ENCODE measurements around the gene IKZF2.

IKZF2 gene

DNA sequence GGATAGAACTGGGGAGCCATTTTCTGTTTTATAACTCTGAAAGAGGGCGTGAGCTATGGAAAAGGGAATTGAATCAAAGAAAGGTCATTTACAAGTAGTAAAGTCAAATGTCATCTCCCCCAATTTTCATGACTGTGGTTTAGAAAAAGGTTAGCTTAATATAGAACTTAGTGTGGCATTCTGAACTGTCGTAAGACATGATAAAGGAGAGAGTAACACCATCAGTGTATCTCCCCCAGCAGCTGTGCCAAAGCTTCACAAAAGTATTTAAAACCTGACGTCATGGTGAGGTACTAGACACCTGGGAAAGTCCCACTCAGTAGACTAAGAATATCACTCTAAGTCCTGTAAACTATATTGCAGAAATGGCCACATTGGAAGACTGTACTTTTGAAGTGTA lies 5.8 kb upstream of the IKZF2 start:
- DNase-seq (ENCODE audit: low read depth), result no peak
- no peak overlapping the region for H3K4me3 ChIP-seq (ENCODE audit: low read depth, low read length)

DNA sequence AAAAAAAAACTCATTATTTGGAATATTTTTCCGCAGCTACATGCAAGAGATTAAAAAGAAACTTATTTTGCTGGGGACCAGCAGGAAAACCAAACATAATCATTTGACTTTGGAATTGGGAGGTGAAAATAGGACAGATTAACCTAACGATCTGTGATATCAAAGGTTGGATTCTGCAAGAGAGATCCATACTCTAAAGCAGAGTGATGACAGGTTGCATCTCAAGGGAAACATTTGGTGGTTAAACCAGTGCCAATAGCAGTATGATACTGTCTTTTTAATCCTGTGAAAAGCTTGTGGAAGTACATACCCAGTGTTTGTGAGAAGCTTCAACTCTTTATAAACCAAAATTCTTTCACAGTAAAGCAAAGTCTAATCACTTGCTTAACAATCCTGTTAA lies 5.3 kb upstream of the IKZF2 start:
- DNase-seq (ENCODE audit: low read depth), result no peak
- H3K4me3 ChIP-seq (ENCODE audit: low read depth, low read length), result no peak overlapping the region

GRCh38 chr2:213152888-213153287 lies 1.5 kb upstream of the IKZF2 start:
- no peak for DNase-seq (ENCODE audit: low read depth)
- H3K4me3 ChIP-seq (ENCODE audit: low read depth, low read length), result peak overlapping the region; percentile 80

DNA sequence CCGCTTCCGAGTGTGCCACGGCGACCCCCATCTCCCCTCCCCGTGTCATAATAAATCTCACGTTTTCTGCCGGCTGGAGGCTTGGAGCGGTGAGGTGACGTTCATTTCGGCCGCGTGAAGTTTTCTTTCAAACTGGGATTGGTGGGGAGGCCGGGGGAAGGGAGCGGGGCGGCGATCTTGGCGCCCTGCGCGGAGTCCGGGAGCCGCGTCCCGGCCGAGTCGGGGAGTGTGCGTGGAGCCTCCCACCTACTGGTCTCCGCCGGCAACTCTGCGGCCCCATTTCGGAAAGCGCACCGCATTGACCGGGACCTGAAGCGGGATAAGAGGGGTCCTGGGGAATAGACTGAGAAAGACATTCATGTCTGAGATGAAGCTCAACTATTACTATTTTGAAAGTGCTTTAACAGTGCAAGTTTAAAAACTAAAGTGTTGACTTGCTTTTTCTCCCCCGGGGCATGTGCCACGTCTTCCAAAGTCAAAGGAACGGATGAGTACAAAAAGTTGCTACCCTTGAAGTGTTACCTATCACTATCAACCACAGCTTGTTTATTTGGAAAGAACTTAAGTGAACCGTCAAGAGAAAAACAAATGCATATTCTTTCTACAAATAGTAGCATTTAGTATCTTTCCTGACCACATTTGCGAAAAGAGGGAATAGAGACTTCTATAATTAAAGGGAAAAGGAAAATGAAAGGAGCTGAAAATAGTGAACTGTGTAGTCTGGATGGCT lies 818 bp upstream of the IKZF2 start:
- DNase-seq (ENCODE audit: low read depth), result peak; percentile 51
- H3K4me3 ChIP-seq (ENCODE audit: low read depth, low read length), result peak overlapping the region; percentile 80

GRCh38 chr2:213150315-213151097 lies 906 bp downstream of the IKZF2 start:
- H3K4me3 ChIP-seq (ENCODE audit: low read depth, low read length), result peak overlapping the region; percentile 80
- DNase-seq (ENCODE audit: low read depth), result no peak

GRCh38 chr2:213149949-213150314 lies 1.5 kb downstream of the IKZF2 start:
- DNase-seq (ENCODE audit: low read depth), result no peak
- peak overlapping the region; percentile 80 for H3K4me3 ChIP-seq (ENCODE audit: low read depth, low read length)

DNA sequence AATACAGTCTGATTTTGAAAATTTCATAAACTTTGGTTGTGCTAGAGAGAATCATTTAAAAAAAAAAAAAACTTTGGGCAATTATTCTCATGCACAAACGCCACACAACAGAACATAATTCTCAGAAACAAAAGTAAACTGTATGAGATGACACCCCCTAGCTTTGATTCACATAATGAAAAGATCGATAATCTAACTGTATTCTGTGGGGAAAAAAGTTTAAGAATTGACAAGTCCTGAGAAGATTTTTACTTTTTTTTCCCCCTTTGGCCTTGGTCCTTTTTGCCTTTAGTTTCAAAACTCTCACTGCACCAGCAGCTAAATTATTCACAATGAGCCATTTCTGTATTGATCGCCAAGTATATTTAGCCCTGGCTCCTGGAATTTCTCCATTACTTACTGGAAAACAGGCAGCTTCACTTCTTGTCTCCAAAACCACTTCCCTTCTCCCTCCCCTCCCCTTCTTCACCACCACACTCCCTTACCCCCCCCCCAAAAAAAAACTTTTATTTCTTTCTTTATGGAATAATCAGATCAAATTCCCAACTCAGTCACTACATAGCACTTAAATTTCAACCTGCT lies 2.0 kb downstream of the IKZF2 start:
- peak overlapping the region; percentile 80 for H3K4me3 ChIP-seq (ENCODE audit: low read depth, low read length)
- no peak for DNase-seq (ENCODE audit: low read depth)

- DNase-seq (ENCODE audit: low read depth), result no peak
- peak overlapping the region; percentile 80 for H3K4me3 ChIP-seq (ENCODE audit: low read depth, low read length)
Measured at GRCh38 chr2:213148572-213149261, 2.7 kb downstream of the IKZF2 start.

DNA sequence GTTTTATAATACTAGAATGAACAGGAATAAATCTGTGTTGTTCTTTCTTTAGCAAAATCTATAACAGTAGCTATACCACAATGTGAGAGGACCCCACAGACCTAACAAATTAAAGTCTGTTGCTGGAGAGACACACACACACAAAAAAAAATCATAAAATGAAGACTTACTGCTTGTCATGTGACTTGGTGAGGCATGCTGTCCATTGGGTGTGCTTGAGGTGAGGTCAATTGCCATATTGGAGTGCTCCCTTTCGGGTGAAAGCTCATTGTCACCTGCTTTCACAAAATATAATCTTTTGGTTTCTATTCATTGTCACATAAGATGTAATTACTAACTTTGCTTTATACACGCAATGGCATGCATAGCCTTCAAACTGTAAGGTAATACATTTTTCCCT lies 3.9 kb downstream of the IKZF2 start:
- H3K4me3 ChIP-seq (ENCODE audit: low read depth, low read length), result peak overlapping the region; percentile 24

DNA sequence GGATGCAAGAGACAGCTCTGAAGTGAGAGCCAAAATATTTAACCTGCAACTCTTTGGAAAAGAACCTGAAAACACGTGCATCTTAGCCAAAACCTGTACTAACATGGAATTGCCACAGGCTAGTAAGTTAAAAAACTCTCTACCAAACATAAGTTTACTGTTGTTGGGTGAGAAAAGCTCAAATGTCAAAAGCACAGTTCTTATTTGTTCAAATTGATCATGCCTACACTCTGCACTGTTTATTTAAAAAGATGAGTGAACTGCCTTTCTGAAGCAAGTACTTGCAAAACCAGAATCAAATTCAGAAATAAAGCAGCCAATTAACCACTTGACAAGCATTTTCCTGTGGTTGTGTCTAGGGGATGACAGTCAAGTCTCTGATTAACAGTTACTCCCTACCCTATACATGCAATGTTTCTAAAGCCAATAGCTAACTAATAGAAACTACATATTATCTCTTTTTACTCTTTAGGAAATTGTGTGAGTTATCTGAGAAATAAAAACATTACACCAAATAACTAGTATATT lies 5.6 kb downstream of the IKZF2 start:
- DNase-seq (ENCODE audit: low read depth), result no peak
- H3K4me3 ChIP-seq (ENCODE audit: low read depth, low read length), result no peak overlapping the region

More for the DNA sequence above, 3.9 kb downstream of the IKZF2 start:
- no peak for DNase-seq (ENCODE audit: low read depth)

DNA sequence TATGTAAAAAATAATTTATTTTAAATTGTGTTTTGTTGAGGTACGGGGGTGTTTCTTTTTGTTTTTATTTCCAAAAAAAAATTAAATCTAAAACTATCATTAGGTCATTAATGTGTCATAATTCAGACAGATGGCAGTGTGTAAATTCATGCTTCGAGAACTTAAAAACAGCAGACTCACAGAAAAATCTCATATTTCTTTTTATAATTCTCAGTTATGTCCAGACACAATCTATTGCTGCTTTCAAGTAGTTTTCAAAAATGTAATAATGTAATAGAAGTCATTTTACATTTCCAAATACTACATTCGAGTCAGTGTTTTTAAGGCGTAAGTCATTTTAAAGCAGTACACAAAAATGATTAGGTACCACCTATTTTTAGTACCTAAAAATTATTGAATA lies 14.3 kb downstream of the IKZF2 start:
- DNase-seq (ENCODE audit: low read depth), result no peak
- H3K4me3 ChIP-seq (ENCODE audit: low read depth, low read length), result no peak overlapping the region

DNA sequence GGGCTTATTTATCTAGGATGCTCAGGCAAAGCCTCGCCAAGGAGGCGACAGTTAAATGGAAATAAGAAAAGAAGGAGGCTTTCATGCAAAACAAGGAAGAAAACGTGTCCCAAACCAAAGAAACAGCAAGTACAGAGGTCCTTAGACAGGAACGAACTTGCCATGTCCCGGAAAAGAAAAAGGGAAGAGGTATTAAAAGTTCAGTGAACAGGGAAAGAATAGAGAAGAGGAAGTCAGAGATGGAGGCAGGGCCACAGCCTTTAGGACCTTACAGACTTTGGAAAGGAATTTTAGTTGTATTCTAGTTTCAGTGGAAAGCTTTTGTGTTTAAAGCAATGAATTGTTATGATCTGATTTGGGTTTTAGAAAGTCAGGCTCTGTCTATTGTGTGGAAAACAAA lies 22.1 kb downstream of the IKZF2 start:
- H3K4me3 ChIP-seq (ENCODE audit: low read depth, low read length), result no peak overlapping the region
- DNase-seq (ENCODE audit: low read depth), result no peak

- peak; percentile 20 for DNase-seq (ENCODE audit: low read depth)
Measured at GRCh38 chr2:213125646-213126347, 25.6 kb downstream of the IKZF2 start.

DNA sequence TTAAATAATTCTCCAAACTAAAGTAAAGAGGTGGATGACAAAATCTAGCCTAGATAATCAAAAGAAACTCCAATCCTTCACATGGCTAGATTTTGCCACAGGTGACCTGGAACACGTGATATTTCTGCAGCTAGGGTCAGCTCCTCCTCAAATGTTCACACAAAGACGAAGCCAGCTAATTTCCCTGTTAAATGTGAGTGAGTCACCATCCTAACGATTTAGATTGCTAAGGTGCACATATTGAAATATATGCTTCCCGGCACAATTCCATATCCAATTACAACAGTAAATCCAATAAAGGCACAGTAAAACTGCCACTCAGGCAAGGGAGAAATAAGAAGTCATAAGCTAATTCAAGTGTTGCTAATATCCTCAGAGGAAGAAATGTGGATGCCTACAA lies 28.7 kb downstream of the IKZF2 start:
- no peak for DNase-seq (ENCODE audit: low read depth)
- no peak overlapping the region for H3K4me3 ChIP-seq (ENCODE audit: low read depth, low read length)

More at GRCh38 chr2:213125646-213126347, 25.6 kb downstream of the IKZF2 start:
- H3K4me3 ChIP-seq (ENCODE audit: low read depth, low read length), result no peak overlapping the region

- H3K4me3 ChIP-seq (ENCODE audit: low read depth, low read length), result no peak overlapping the region
Measured at GRCh38 chr2:213121690-213122089, 29.7 kb downstream of the IKZF2 start.

GRCh38 chr2:213119061-213119809 lies 32.2 kb downstream of the IKZF2 start:
- peak; percentile 82 for DNase-seq (ENCODE audit: low read depth)

More at GRCh38 chr2:213121690-213122089, 29.7 kb downstream of the IKZF2 start:
- DNase-seq (ENCODE audit: low read depth), result no peak

DNA sequence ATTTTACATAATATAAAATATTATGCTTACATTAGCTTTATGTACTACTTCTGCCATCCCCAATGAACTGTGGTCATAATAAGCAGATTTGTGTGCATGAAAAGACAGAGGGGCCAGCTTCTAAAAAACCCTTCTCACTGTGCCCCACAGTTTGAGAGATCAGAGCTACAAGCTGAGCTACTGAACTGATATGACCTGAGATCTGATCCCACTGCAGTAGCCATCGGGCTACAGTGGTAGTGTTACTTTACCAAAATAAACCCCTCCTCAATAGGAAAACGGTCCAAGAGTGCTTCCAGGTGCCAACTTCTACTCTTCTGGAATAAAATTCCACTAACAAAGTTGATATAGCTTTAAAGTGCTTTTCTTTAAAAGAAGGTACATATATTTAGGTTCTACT lies 43.1 kb downstream of the IKZF2 start:
- H3K4me3 ChIP-seq (ENCODE audit: low read depth, low read length), result no peak overlapping the region
- no peak for DNase-seq (ENCODE audit: low read depth)

More at GRCh38 chr2:213119061-213119809, 32.2 kb downstream of the IKZF2 start:
- H3K4me3 ChIP-seq (ENCODE audit: low read depth, low read length), result no peak overlapping the region

DNA sequence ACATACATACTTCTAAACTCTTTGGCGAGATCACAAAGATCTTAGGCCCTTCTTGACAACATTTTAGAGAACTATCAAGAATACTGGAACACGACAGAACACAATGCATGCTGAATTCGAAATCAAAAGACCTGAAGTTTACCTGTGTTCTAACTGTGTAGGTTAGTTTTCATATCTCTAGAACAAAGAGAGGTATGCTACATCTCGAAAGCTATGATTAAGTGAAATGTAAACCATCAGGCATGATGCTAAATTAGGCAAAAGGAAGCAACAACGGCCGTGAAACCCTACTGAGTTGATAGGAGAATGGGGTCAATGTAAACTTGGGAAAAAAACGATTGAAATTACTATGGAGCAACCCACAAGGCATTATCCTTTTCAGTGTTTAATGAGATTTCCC lies 43.7 kb downstream of the IKZF2 start:
- DNase-seq (ENCODE audit: low read depth), result no peak

More for the DNA sequence above, 43.7 kb downstream of the IKZF2 start:
- H3K4me3 ChIP-seq (ENCODE audit: low read depth, low read length), result no peak overlapping the region

Measured in skeletal muscle cell (primary cell).